GM23338 (cell line): ENCODE measurements around the gene MAGEB3. TPM values are rescaled to one million over a fixed set of nuclear protein-coding genes. Genes with fewer than 3 reads are reported as not detected.

Experiments used
- ATAC-seq: fragments of 200-7000 bp; cut with Tn5 transposase; 3 replicates; pipeline ENCODE4 v1.9.1; 2020
- DNase-seq: peaks from one replicate; pipeline ENCODE4 v3.0.0-alpha.2; 2015; ENCODE audit warnings: low spot score
- H2AFZ ChIP-seq: fragments of 200-600 bp; sonication (generic); 2 replicates; pipeline ENCODE4 v1.8.0; 2016; ENCODE audit warnings: antibody characterized with exemption, mild to moderate bottlenecking, moderate library complexity
- H3F3A ChIP-seq: fragments of 200-600 bp; sonication (generic); replicated peaks from 2 replicates; pipeline ENCODE4 v1.8.0; 2017; ENCODE audit warnings: antibody characterized with exemption, mixed run types, low read depth
- H3K27ac ChIP-seq: fragments of 200-600 bp; sonication (generic); 2 replicates; pipeline ENCODE4 v1.6.1; 2016; ENCODE audit warnings: low read depth
- H3K27me3 ChIP-seq: fragments of 200-600 bp; sonication (generic); 2 replicates; pipeline ENCODE4 v1.8.0; 2016; ENCODE audit warnings: mild to moderate bottlenecking, mixed run types, moderate library complexity; ENCODE audit not compliant: insufficient read depth
- H3K36me3 ChIP-seq: fragments of 200-600 bp; sonication (generic); 2 replicates; pipeline ENCODE4 v1.8.0; 2016; ENCODE audit warnings: mild to moderate bottlenecking; ENCODE audit not compliant: insufficient read depth
- H3K4me1 ChIP-seq: fragments of 200-600 bp; sonication (generic); 2 replicates; pipeline ENCODE4 v1.8.0; 2016; ENCODE audit warnings: mild to moderate bottlenecking, moderate library complexity; ENCODE audit not compliant: insufficient read depth
- H3K4me2 ChIP-seq: fragments of 200-600 bp; sonication (generic); 2 replicates; pipeline ENCODE4 v1.7.1; 2017; ENCODE audit warnings: mixed run types
- H3K4me3 ChIP-seq: fragments of 200-600 bp; sonication (generic); 2 replicates; pipeline ENCODE4 v1.6.1; 2016; ENCODE audit warnings: mixed run types
- H3K79me2 ChIP-seq: fragments of 200-600 bp; sonication (generic); replicated peaks from 2 replicates; pipeline ENCODE4 v1.8.0; 2017; ENCODE audit warnings: mild to moderate bottlenecking; ENCODE audit not compliant: insufficient read depth
- H3K9me2 ChIP-seq: fragments of 200-600 bp; sonication (generic); 2 replicates; pipeline ENCODE4 v1.8.0; 2017; ENCODE audit not compliant: insufficient read depth
- H4K20me1 ChIP-seq: fragments of 200-600 bp; sonication (generic); replicated peaks from 2 replicates; pipeline ENCODE4 v1.8.0; 2017; ENCODE audit warnings: mild to moderate bottlenecking; ENCODE audit not compliant: insufficient read depth
- H3K27ac Mint-ChIP-seq: 2 replicates; pipeline ENCODE4 v1.8.0; 2020; ENCODE audit warnings: inconsistent platforms, mild to moderate bottlenecking, moderate library complexity, mixed read lengths
- H3K27me3 Mint-ChIP-seq: 3 replicates; pipeline ENCODE4 v1.8.0; 2022; ENCODE audit warnings: low read depth, mild to moderate bottlenecking, moderate library complexity, mixed read lengths, inconsistent platforms; ENCODE audit not compliant: insufficient read depth, poor library complexity
- H3K36me3 Mint-ChIP-seq: 3 replicates; pipeline ENCODE4 v1.8.0; 2021; ENCODE audit warnings: low read depth, mild to moderate bottlenecking, inconsistent platforms, moderate library complexity, mixed read lengths
- H3K4me1 Mint-ChIP-seq: 3 replicates; pipeline ENCODE4 v1.8.0; 2020; ENCODE audit warnings: mild to moderate bottlenecking, inconsistent platforms, mixed read lengths
- H3K4me3 Mint-ChIP-seq: 3 replicates; pipeline ENCODE4 v1.8.0; 2021; ENCODE audit warnings: moderate library complexity, mild to moderate bottlenecking, inconsistent platforms, mixed read lengths
- H3K9me3 Mint-ChIP-seq: 3 replicates; pipeline ENCODE4 v1.8.0; 2020; ENCODE audit warnings: moderate library complexity, mild to moderate bottlenecking, inconsistent platforms, mixed read lengths
- CREB1 ChIP-seq: fragments of 250-450 bp; sonication (Bioruptor Pico); IDR thresholded peaks from 2 replicates; pipeline ENCODE4 v1.5.0; 2020; ENCODE audit warnings: low read depth, mild to moderate bottlenecking, moderate library complexity
- ETS1 ChIP-seq: IDR thresholded peaks from 2 replicates; pipeline ENCODE4 v1.6.1; 2016; ENCODE audit warnings: antibody characterized with exemption
- EZH2 ChIP-seq: fragments of 200-600 bp; sonication (generic); IDR thresholded peaks from one replicate; pipeline ENCODE4 v1.8.0; 2017; ENCODE audit warnings: antibody characterized with exemption, mild to moderate bottlenecking, low read depth; ENCODE audit not compliant: unreplicated experiment
- EZH2phosphoT487 ChIP-seq: fragments of 200-600 bp; sonication (generic); IDR thresholded peaks from one replicate; pipeline ENCODE4 v1.8.1; 2018; ENCODE audit warnings: antibody characterized with exemption; ENCODE audit not compliant: unreplicated experiment
- JUNB ChIP-seq: IDR thresholded peaks from one replicate; pipeline ENCODE4 v1.6.1; 2016; ENCODE audit warnings: antibody characterized with exemption; ENCODE audit not compliant: unreplicated experiment
- NANOG ChIP-seq: IDR thresholded peaks from 2 replicates; pipeline ENCODE4 v1.6.1; 2016; ENCODE audit warnings: antibody characterized with exemption, borderline replicate concordance
- POLR2AphosphoS5 ChIP-seq: IDR thresholded peaks from 2 replicates; pipeline ENCODE4 v1.6.1; 2016; ENCODE audit warnings: antibody characterized with exemption, low read depth
- REST ChIP-seq: IDR thresholded peaks from one replicate; pipeline ENCODE4 v1.6.1; 2018; ENCODE audit warnings: antibody characterized with exemption; ENCODE audit not compliant: unreplicated experiment
- STAT1 ChIP-seq: IDR thresholded peaks from one replicate; pipeline ENCODE4 v1.6.1; 2016; ENCODE audit warnings: antibody characterized with exemption; ENCODE audit not compliant: unreplicated experiment
- ZNF114 ChIP-seq: fragments of 250-450 bp; sonication (Bioruptor Pico); IDR thresholded peaks from 2 replicates; pipeline ENCODE4 v1.5.0; 2020; ENCODE audit warnings: mild to moderate bottlenecking, moderate library complexity
- ZNF331 ChIP-seq: fragments of 250-450 bp; sonication (Bioruptor Pico); IDR thresholded peaks from 2 replicates; pipeline ENCODE4 v1.5.0; 2020; ENCODE audit warnings: low read depth, mild to moderate bottlenecking, moderate library complexity
- ZNF462 ChIP-seq: fragments of 250-450 bp; sonication (Bioruptor Pico); IDR thresholded peaks from 2 replicates; pipeline ENCODE4 v1.5.0; 2020; ENCODE audit warnings: mild to moderate bottlenecking, moderate library complexity
- polyA plus RNA-seq: library from polyadenylated mRNA; unstranded; fragments of >200 nt; fragmentation: Nextera tagmentation; extraction: Ambion mirVana; gene quantifications from 2 replicates; pipeline ENCODE4 v1.2.1, GENCODE V29; 2016
- total RNA-seq: library from RNA; depleted of rRNA; stranded (reverse); fragments of >200 nt; shearing (Covaris generic); gene quantifications from 2 replicates; pipeline ENCODE4 v1.2.3, GENCODE V29; 2014
- TF ChIP-seq, protein P1 (sequence below), 2 experiments: fragments of 200-600 bp in 1 of 2; sonication (generic) in 1 of 2; conservative IDR thresholded peaks; 2 replicates each; pipeline versions ENCODE4 v1.5.1 to v1.6.1; 2016 to 2017; ENCODE audit warnings: antibody characterized with exemption in 2 of 2, low read depth in 2 of 2, mild to moderate bottlenecking in 2 of 2, moderate library complexity in 1 of 2

The MAGEB3 gene
- total and polyA plus RNA-seq, 2 experiments from 2014 or later, result not detected

DNA sequence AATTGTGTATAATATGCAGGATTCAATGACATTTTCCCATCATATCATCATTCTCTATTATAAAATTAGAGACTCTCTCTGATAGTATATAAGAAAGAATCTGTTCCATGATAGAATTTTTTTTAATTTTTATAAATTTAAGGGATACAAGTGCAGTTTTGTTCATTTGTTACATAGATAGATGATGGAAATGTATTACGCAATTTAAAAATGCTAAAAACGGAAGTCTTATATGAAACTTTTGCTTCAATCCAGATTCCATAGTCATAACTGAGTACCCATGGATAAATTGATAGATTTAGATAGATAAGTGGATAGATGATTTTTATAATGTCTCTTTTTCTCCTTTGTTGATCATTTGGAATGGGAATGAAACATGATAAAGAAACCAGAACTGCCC is 40.0 kb upstream of the MAGEB3 start:
- Histone ChIP-seq H3K79me2 (no peaks in the 10 kb centered on the region), H2AFZ (no peak overlapping the region), H3K4me3 (no peak overlapping the region), H3K27me3 (no peaks in the 10 kb centered on the region), H3K9me2 (no peaks in the 10 kb centered on the region), H3F3A (no peaks in the 10 kb centered on the region), H3K27ac (no peak overlapping the region), H3K36me3 (no peaks in the 10 kb centered on the region), H4K20me1 (no peaks in the 10 kb centered on the region), H3K4me1 (no peaks in the 10 kb centered on the region), H3K4me2 (no peak overlapping the region)
- H3K4me3 Mint-ChIP-seq, result no peak overlapping the region
- H3K27ac Mint-ChIP-seq, result no peak overlapping the region
- ATAC-seq, result no peak
- H3K36me3 Mint-ChIP-seq, result no peaks in the 10 kb centered on the region
- DNase-seq, result no peak
- H3K9me3 Mint-ChIP-seq, result no peaks in the 10 kb centered on the region
- TF ChIP-seq CREB1 (CRISPR knock-in tag) (no peak), ZNF114 (CRISPR knock-in tag) (no peak), JUNB (no peak), REST (no peak), ZNF331 (no peak), POLR2AphosphoS5 (no peak), ETS1 (no peak), EZH2phosphoT487 (no peak), EZH2 (no peak), STAT1 (no peak), ZNF462 (no peak), NANOG (no peak)
- TF ChIP-seq, protein P1, sequence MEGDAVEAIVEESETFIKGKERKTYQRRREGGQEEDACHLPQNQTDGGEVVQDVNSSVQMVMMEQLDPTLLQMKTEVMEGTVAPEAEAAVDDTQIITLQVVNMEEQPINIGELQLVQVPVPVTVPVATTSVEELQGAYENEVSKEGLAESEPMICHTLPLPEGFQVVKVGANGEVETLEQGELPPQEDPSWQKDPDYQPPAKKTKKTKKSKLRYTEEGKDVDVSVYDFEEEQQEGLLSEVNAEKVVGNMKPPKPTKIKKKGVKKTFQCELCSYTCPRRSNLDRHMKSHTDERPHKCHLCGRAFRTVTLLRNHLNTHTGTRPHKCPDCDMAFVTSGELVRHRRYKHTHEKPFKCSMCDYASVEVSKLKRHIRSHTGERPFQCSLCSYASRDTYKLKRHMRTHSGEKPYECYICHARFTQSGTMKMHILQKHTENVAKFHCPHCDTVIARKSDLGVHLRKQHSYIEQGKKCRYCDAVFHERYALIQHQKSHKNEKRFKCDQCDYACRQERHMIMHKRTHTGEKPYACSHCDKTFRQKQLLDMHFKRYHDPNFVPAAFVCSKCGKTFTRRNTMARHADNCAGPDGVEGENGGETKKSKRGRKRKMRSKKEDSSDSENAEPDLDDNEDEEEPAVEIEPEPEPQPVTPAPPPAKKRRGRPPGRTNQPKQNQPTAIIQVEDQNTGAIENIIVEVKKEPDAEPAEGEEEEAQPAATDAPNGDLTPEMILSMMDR (conservative IDR thresholded peaks at IDR 0.05; ENCODE audit: low read depth in 2 of 2), result no peak
- peaks cover 9% of the 10 kb centered on the region; the same call in 2 of the 3 replicates for H3K4me1 Mint-ChIP-seq
- peaks cover 3% of the 10 kb centered on the region for H3K27me3 Mint-ChIP-seq
